Parietal lobe (tissue), 1 donor: ENCODE results near the gene NFXL1. TPM values are rescaled to one million over a fixed set of nuclear protein-coding genes. Genes with fewer than 3 reads are reported as not detected.

Source experiments
- total RNA-seq: library from RNA; depleted of rRNA; stranded (reverse); fragments of >200 nt; gene quantifications from one replicate; pipeline ENCODE4 v1.2.3, GENCODE V29; 2014

The NFXL1 gene
- 26.0 TPM for total RNA-seq

DNA sequence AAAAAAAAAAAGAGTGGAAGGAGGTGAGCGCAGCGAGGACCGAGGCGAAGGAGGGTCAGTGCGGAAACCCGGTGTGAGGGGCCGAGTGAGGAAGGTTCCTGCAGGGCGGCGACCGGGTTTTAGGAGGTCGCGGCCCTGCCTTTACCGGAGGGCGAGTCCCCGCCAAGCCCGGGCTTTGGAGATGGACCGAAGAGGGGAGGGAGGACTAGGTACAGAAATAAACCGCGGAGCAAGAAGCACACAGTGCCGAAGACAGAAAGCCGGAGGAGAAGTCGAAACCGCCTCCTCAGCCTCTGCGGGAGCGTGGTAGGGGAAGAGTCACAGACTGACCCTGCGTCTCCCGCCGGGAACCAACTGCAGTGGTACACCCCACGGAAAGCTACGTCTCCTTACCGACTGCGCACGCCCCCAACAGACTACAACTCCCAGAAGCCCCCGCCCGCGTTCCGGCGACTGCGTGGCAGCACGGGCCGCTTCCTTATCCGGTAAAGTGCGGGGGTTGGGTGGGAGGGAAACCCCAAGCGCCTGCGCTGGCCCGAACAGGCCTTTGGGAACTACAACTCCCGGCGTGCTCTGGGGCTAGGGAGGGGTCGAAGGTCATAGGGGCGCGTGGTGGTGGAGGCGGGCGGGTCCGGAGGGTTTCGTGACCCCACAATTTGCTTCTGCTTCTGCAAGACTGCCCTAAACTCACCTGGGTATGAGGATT lies at the start of gene NFXL1:
TSS of gene NFXL1 (minus strand) at position 364 of the 706 bp plus-strand sequence. CDS start 380 bp downstream, outside the sequence.

DNA sequence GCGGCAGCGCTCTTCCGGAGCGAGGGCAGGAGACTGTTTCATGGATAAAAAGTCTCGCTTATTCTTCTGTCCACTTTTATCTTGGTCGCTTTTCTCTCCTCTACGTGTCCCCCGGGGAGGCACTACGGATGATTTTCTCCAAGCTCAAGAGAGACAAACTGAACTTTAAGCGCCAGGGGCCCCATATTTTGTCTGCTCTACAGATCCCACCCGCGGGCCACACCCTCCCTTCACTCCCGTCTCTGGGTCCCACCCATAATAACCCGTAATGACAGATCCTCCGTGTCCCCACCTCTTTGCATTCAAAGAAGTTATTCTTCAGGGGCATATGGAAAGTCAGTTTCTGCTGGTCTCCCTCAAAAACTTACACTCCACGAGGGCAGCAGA lies 76.5 kb downstream of the NFXL1 start, which contains the start of gene CORIN:
TSS of gene CORIN (minus strand) at position 160 of the 387 bp plus-strand sequence. CDS start at position 42, 118 bp downstream.

Other genes starting within 250 kb of the NFXL1 start
- 0.31 TPM for gene CORIN, start 76.5 kb downstream of the NFXL1 start, total RNA-seq
- not detected for gene CNGA1, start 102.1 kb upstream of the NFXL1 start, total RNA-seq
- 1.3 TPM for gene NIPAL1, start 102.2 kb upstream of the NFXL1 start, total RNA-seq
- 2.8 TPM for gene TXK, start 219.7 kb upstream of the NFXL1 start, total RNA-seq